ENCODE results near the gene PRCP. TPM values are rescaled to one million over a fixed set of nuclear protein-coding genes. Genes with fewer than 3 reads are reported as not detected.
A peak's percentile ranks its signal among the peaks of the same experiment; 100 is the strongest.
"Not testable (repeated sequence)": the region's sequence is repeated elsewhere in the genome, so short reads cannot be mapped to it uniquely, and the experiment has no call there.

PRCP gene
- total RNA-seq, 1 donor, result 37.1 TPM

- H3K4me3 ChIP-seq (ENCODE audit: low read depth, low read length), result no peak overlapping the region
- TF ChIP-seq CTCF (IDR thresholded peaks at IDR 0.05; ENCODE audit: insufficient read depth, low read depth, low read length), result no peak
- DNase-seq (ENCODE audit: low read depth), result peak; percentile 16
Observed at GRCh38 chr11:82859750-82860149, 40.5 kb downstream of the PRCP start.

- H3K4me3 ChIP-seq (ENCODE audit: low read depth, low read length), result no peak overlapping the region
- TF ChIP-seq CTCF (IDR thresholded peaks at IDR 0.05; ENCODE audit: insufficient read depth, low read depth, low read length), result no peak
- DNase-seq (ENCODE audit: low read depth), result peak; percentile 34
Observed at GRCh38 chr11:82858556-82859091, 41.6 kb downstream of the PRCP start.

GRCh38 chr11:82858133-82858532 lies 42.1 kb downstream of the PRCP start:
- H3K4me3 ChIP-seq (ENCODE audit: low read depth, low read length), result no peak overlapping the region

GRCh38 chr11:82857145-82857544 lies 43.1 kb downstream of the PRCP start:
- no peak for DNase-seq (ENCODE audit: low read depth)
- no peak for TF ChIP-seq CTCF (IDR thresholded peaks at IDR 0.05; ENCODE audit: insufficient read depth, low read depth, low read length)
- H3K4me3 ChIP-seq (ENCODE audit: low read depth, low read length), result no peak overlapping the region

More at GRCh38 chr11:82858133-82858532, 42.1 kb downstream of the PRCP start:
- no peak for DNase-seq (ENCODE audit: low read depth)
- TF ChIP-seq CTCF (IDR thresholded peaks at IDR 0.05; ENCODE audit: insufficient read depth, low read depth, low read length), result no peak

- DNase-seq (ENCODE audit: low read depth), result peak; percentile 11
- H3K4me3 ChIP-seq (ENCODE audit: low read depth, low read length), result no peak overlapping the region
- TF ChIP-seq CTCF (IDR thresholded peaks at IDR 0.05; ENCODE audit: insufficient read depth, low read depth, low read length), result no peak
Observed at GRCh38 chr11:82855616-82856015, 44.6 kb downstream of the PRCP start.

GRCh38 chr11:82854916-82855315 lies 45.3 kb downstream of the PRCP start:
- not testable (repeated sequence) for H3K4me3 ChIP-seq (ENCODE audit: low read depth, low read length); DNase-seq (ENCODE audit: low read depth)

GRCh38 chr11:82854242-82854641 lies 46.0 kb downstream of the PRCP start:
- TF ChIP-seq CTCF (IDR thresholded peaks at IDR 0.05; ENCODE audit: insufficient read depth, low read depth, low read length), result no peak
- DNase-seq (ENCODE audit: low read depth), result no peak
- H3K4me3 ChIP-seq (ENCODE audit: low read depth, low read length), result no peak overlapping the region
